Activated CD4-positive, alpha-beta T cell treated with anti-CD3 and anti-CD28 coated beads, Interleukin-2, amount 50 U/mL, for 48 hours (primary cell): ENCODE measurements around the gene HAUS8.

Experiments used
- DNase-seq, 2 experiments: peaks; one replicate each; pipeline ENCODE4 v3.0.0-alpha.2; 2020

Gene HAUS8

GRCh38 chr19:17075864-17076542 is 751 bp upstream of the HAUS8 start:
- peak; percentile 34 to 56 for DNase-seq

GRCh38 chr19:17074634-17075034 is 618 bp downstream of the HAUS8 start:
- DNase-seq, result no peak

- no peak for DNase-seq
Observed at GRCh38 chr19:17073869-17074633, 1.2 kb downstream of the HAUS8 start.

GRCh38 chr19:17070912-17071311 is 4.3 kb downstream of the HAUS8 start:
- DNase-seq, result no peak

GRCh38 chr19:17070421-17070820 is 4.8 kb downstream of the HAUS8 start:
- DNase-seq, result no peak

- no peak for DNase-seq
Observed at GRCh38 chr19:17069193-17069592, 6.1 kb downstream of the HAUS8 start.

- no peak for DNase-seq
Observed at GRCh38 chr19:17063428-17063827, 11.8 kb downstream of the HAUS8 start.

GRCh38 chr19:17061691-17062090 is 13.6 kb downstream of the HAUS8 start:
- no peak for DNase-seq

- DNase-seq, result no peak
Observed at GRCh38 chr19:17061205-17061604, 14.0 kb downstream of the HAUS8 start.

GRCh38 chr19:17060802-17061201 is 14.4 kb downstream of the HAUS8 start:
- no peak for DNase-seq

- no peak for DNase-seq
Observed at GRCh38 chr19:17058236-17058635, 17.0 kb downstream of the HAUS8 start.

- DNase-seq, result no peak
Observed at GRCh38 chr19:17055636-17056035, 19.6 kb downstream of the HAUS8 start.

- DNase-seq, result no peak
Observed at GRCh38 chr19:17054746-17055145, 20.5 kb downstream of the HAUS8 start.

- DNase-seq, result peak; percentile 17 to 26
Observed at GRCh38 chr19:17052439-17052838, 22.8 kb downstream of the HAUS8 start.

- no peak for DNase-seq
Observed at GRCh38 chr19:17049711-17050280, 25.5 kb downstream of the HAUS8 start.

- no peak for DNase-seq
Observed at GRCh38 chr19:17048885-17049453, 26.3 kb downstream of the HAUS8 start.

- DNase-seq, result no peak
Observed at GRCh38 chr19:17045907-17046502, 29.2 kb downstream of the HAUS8 start.

GRCh38 chr19:17043744-17044143 is 31.5 kb downstream of the HAUS8 start:
- no peak for DNase-seq

GRCh38 chr19:17041976-17042375 is 33.3 kb downstream of the HAUS8 start:
- no peak for DNase-seq

- DNase-seq, result no peak
Observed at GRCh38 chr19:17037966-17038500, 37.2 kb downstream of the HAUS8 start.

- no peak for DNase-seq
Observed at GRCh38 chr19:17037184-17037583, 38.1 kb downstream of the HAUS8 start.

- no peak for DNase-seq
Observed at GRCh38 chr19:17036640-17037039, 38.6 kb downstream of the HAUS8 start.

GRCh38 chr19:17035842-17036424 is 39.3 kb downstream of the HAUS8 start:
- no peak for DNase-seq
